ENCODE data around the gene SPATA21.
"Not testable (repeated sequence)": the region's sequence is repeated elsewhere in the genome, so short reads cannot be mapped to it uniquely, and the experiment has no call there.

Gene SPATA21

DNA sequence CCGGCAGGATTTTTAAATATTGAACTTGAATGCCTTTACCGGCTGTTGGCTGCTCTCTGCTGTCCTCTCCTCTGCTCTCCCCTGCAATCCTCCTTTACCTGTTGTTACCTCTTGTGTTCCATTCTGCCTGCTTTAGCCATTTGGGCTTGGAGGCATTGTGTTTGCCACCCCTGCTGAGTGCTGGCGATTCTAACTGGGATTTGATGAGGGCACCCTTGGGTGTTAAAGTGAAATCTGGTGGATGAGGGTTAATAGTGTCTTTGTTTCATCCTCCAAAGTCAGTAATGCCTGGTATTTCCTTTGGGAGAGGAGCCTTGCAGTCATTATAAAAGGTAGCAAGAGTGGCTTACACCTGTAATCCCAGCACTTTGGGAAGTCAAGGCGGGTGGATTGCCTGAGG is 60.3 kb downstream of the SPATA21 start:
- DNase-seq: no peak

DNA sequence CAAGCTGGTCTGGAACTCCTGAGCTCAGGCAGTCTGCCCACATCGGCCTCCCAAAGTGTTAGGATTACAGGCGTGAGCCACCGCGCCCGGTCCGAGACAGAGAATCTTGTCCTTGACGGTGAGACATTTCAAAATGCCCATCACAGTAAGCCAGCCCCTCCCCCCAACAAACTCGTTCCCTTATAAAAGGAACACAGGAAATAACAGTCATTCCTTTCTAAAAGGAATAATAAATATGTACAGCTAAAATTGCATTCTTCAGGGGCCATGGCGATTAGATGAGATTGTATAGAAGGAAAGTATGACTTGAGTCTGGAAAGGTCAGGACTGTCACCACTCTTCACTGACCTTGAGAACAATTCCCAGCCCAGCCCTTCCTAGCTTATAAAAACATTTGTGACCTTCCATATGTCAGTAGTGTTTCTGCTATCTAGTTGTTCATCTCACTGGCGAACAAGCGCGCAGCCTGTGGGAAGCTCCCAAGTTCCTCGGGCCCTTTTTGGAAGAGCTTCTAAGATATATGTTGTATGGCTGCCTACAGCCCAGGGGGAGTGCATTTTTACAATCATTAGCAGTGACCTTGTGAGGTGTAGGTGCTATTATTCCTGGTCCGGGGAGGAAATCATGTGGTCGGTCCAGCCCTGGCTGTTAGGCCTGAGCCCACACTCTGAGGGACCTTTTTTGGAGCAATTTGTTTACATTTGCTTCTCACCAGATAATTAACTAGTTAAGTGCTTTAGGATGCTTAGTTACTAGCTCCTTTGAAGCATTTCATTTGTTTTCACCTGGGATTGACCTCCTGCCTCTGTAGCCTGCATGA is 61.5 kb downstream of the SPATA21 start:
- no peak for DNase-seq

DNA sequence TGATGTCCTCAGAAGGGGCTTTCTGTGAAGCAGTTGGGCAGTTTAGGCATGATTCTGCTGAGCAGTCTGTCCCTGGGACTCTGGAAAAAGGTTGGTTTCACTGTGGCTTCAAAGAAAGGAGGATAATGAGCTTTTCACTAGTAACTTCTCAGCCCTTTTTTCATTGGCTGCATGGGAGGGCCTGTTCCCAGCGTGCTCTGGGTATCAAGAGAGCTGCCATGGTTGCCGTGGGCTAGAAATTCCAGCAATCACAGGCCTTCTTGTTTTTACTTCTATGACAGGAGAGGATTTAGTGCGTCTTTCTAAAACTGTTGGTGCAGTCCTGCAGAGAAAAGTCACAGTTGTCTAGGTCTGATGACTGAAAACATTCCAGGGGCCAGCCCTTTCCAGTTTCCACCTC is 63.0 kb downstream of the SPATA21 start:
- no peak for DNase-seq

DNA sequence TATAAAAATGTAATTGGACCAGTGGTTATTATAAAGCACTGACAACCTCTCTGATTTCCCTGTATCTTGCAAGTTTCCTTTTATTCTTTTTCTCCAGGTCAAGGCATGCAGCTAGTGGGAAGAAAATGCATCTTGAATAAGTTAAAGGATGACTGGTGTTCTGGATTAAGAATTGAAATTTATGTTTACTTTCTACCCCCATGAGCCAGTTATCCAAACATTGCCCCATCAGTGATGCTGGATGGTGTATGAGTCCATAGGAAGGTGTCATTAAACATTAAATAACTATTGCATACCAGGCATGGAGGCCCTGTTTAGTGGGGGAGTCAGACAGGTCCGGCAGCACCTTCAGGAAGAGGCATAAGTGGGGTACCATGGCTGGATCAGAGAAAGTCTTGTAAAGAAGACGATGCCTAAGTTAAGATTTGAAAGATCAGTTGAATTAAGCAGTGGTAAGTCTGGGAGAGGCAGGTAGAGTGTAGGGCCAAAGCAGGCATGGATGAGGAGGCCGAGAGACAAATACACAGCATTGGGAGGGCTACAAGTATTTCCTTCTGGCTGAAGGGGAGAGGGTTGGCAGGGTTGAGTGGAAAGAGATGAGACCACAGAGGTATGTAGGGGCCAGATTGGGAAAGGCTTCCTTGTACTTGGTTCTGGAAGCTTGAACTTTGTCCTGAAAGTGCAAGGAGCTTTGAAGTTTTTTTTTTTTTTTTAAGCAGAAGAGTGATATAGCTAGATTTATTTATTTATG is 64.5 kb downstream of the SPATA21 start:
- no peak for DNase-seq

DNA sequence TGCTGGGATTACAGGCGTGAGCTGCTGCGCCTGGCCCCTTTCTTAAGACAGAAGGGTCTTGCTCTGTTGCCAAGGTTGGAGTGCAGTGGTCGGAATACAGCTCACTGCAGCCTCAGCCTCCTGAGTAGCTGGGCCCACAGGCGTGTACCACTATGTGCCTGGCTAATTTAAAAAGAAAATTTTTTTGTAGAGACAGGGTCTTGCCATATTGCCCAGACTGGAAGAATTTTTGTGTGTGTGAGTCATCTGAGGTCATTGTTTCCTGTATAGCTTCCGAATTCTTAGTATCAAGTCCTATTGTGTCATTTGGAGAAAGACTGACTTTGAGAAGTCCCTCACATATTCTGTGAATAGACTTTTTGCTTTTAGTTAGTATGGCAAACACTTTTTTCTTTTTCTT is 65.5 kb downstream of the SPATA21 start:
- DNase-seq: no peak

DNA sequence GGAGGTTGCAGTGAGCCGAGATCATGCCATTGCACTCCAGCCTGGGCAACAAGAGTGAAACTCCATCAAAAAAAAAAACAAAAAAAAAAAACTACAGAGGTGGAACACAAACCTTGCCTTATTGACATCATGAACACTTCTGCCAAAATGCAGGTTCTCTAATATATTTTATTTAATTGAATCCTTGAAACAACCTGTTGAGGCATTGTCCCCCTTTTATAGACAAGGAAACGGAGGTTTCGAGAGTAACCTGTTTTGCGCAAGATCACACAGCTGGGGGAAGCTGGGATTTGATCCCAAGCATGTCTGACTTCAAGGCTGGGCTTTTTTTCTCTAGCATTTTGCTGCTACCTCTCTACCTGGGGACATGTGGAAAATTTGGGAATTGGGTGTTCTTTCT is 67.4 kb downstream of the SPATA21 start:
- no peak for DNase-seq

DNA sequence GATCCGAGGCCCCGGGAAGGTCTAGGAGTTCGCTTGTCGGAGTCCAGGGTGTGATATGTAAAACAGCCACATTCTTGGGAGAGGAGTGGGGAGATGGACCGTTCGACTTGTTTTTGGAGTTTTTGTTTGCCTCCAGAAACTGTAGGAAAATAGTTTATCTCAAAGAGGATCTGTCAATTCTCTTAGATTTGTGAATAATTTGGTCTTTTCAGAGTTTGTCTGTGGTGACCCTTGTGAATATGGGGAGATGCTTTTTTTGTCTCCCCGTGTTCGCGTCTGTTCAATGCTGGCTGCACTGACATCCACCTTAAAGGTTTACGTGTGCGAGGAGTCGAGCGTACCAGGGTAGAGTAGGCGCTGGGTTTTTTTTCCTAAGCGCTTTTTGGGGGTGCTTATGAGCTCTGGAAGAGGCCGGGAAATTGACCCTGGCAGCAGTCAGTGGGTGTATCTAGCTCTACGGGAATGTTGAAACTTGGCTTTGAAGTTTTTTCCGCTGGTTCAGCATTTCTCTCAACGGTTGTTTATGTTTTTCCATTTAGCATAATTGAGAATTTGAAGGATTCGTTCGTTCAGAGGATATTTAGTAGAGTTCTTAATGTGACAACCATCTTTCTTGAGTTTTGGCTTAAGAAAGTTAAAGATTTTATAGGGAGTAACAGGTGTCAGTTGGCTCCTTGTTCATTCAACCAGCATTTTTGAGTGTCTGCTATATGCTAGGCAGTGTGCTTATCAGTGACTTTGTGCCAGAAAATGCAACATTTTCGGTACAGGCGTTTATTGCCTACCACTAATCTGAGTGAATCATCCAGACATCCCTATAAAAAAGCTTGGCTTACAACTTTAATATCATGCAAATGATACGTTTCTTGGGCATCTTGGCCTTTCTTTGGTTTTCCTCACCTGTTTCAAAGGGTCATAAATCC is 69.0 kb downstream of the SPATA21 start:
- DNase-seq: no peak

DNA sequence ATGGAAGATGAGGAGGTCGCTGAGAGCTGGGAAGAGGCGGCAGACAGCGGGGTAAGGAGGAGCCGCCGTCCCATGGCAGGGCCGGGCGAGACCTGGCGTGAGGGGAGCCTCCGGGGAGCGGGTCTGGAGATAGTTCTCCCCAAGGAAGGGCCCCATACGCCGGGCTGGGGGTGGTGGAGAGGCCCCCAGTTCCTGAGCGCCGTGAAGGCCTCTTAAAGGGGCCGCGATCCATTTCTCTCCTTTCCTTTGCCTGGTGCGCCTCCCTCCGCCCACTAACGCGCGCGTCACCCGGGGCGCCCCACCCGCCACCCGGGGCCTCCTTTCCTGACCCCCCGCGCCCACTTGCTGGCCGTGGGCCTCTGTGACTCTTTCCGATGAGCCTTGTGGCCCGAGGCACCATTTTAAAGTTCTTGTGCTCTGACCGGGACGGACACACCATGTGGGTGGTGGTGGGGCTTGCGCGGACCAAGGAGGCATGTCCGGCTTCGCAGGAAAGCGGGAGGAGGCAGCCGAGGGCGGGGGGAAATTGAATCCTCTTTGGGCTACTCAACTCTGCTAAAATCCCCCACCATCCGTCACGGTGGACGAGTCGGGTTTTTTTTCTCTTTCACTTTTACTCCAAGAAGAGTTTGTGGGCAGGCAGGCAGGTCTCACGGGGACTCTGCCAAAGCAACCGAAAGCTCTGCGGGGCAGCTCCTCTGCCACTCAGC is 69.8 kb downstream of the SPATA21 start:
- DNase-seq: peak; percentile 80 to 84

DNA sequence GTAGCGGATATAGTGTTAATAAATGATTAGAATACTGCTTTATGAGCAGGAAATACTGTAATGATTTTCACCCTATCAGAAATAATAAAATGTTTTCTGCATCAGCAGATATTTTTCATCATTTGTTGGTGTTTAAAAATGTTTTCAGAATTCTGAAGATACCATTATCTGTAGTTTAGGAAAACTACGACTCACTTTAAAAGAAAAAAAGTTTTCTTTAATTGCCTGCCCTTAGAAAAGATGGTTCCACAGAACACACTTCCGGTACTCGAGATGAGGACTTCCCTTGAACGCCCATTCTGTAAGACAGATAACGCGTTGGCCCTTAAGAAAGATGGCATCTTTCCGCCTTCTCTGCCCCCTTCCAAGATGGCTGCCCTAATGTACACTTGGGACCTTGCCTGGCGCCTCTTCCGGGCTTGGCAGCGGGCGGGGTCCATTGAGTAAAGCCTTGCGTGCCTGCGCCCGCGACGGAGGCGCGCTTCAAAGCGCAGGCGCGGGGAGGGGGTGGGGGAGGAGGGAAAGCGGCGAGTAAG is 70.4 kb downstream of the SPATA21 start, which contains the start of gene SZRD1:
Gene SZRD1, plus strand, starts transcription at position 521 of the 536 bp plus-strand sequence. CDS start 16 bp downstream, outside the sequence.
- DNase-seq: peak; percentile 93 to 94

DNA sequence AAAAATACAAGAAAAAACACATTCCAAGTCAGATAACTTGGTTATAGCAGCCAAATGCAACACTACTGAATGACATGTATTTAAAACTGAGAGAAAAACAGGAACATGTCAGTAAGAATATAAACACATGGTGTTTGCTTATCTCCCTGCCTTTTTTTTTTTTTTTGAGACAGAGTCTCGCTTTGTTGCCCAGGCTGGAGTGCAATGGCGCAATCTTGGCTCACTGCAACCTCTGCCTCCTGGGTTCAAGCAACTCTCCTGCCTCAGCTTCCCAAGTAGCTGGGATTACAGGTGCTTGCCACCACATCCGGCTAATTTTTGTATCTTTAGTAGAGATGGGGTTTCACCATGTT is 72.1 kb downstream of the SPATA21 start:
- DNase-seq: not testable (repeated sequence)

DNA sequence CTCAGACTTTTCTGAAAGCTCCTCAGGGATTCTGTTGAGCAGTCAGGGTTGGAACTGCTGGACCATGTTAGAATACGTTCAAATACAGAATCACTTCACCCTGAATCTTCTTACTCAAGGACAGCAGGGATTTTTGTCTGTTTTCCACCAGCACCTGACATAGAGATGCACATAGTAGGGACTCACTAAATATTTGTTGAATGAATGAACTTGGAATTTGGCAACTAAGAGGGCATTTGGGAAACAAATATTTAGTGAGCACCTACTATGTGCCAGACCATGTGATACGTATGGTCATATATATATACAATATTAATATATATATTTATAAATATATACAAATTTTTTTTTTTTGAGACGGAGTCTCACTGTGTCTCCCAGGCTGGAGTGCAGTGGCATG is 80.4 kb downstream of the SPATA21 start:
- DNase-seq: no peak

DNA sequence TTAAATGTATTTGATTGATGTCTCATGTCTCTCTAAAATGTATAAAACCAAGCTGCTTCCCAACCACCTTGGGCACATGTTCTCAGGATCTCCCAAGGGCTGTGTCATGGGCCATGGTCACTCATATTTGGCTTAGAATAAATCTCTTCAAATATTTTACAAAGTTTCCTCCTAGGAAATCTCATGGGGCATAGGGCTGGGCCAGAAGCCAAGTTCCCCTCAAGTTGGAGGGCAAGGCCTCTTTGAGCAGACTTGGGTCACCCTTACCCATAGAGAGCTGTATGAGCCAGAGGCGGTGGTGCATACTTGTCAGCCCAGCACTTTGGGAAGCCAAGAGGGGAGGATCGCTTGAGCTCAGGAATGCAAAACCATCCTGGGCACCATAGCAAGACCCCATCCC is 82.6 kb downstream of the SPATA21 start:
- no peak for DNase-seq

DNA sequence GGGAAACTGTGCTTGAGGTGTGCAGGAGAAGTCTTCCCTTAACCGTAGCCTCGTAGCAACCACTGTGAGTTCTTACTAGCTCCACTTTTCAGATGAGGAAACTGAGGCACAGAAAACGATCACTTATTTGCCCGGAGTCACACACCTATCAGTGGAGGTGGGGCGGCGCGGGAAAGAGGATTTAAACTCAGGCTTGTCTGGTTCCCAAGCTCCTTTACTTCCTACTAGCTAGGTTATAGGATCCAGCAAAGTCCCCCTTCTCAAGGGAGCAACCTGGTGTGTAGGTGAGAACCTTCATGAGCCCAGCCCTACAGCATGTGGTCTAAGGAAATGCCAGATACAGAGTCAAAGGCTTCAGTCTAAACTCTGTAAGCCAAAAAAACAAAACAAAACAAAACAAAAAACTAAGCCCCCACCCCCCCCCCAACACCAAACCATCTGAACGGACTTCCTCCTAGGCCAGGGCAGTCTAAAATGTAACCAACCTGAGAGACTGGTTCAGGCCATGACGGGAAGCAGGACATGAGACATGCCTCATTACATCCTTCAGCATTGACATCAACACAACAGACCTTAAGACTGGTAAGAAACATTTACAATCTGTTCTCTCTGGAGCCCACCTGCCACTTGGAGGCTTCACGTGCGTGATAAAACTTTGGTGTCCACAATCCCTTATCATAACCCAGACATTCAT is 84.2 kb downstream of the SPATA21 start:
- no peak for DNase-seq

DNA sequence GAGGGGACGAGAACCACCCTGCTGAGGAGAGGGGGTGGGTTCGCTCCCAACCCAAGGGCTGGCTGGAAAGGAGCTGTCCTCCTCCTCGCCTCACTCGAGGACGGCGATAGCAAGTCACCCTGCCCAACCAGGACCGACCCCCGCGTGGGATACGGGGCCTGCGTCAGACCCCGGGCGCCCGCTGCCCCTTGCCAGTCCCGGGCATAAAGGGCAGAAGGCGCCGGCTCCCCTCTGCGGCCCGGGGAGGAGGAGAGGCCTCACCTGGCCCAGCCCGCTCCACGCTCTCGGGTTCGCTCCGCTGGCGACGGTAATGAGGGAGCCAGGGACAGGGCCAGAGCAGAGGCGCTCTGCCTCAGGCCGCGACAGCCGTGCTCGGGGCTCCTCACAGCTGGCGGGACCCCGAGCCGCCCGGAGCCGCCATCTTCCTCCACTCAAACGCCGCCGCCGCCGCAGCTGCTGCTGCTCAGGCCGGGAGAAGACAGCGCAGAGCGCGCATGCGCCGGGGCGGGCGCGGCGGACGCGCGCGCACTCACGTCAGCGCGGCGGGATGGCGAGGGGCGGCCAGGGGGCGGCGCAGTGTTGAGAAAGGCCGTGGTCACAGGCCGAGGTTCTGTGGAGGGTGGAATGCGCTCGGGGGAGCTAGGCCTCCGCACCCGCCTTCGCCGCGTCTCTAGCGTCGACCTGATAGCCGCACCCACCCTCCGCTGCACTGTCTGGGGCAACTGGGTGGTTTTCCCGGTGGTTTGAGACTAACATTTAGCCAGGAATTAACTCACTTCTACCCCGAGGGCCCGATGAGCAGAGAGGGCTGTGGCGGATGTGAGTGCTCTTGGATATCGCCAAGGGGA is 85.0 kb downstream of the SPATA21 start, which contains the start of gene FBXO42:
Gene FBXO42, minus strand, starts transcription at position 487 of the 848 bp plus-strand sequence. CDS start 37,062 bp downstream, outside the sequence.
- peak; percentile 84 to 86 for DNase-seq

DNA sequence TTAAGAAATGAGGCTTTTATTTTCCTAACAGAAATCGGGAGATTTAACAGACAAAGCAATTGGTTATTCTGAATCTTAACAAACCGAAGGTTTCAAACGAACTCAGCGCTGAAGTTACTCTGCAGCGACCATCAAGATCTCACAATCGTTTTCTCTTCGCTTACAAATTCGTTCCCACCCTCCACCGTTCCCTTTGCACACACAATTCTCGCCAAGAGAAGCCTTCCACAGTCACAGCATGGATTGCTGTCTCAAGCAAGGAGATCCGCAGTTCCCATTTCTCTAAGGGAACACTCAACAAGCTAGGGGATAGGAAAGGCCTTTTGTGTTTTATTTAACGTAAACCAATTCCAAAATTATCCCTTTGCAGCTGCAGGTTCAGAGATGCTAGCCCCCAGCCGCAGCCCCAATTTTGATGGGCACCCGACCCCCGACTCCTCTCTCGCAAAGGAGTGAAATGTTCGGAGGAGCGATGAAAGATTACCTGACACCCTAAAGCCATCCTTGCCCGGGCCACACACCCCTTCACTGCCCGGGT is 85.7 kb downstream of the SPATA21 start:
- no peak for DNase-seq

DNA sequence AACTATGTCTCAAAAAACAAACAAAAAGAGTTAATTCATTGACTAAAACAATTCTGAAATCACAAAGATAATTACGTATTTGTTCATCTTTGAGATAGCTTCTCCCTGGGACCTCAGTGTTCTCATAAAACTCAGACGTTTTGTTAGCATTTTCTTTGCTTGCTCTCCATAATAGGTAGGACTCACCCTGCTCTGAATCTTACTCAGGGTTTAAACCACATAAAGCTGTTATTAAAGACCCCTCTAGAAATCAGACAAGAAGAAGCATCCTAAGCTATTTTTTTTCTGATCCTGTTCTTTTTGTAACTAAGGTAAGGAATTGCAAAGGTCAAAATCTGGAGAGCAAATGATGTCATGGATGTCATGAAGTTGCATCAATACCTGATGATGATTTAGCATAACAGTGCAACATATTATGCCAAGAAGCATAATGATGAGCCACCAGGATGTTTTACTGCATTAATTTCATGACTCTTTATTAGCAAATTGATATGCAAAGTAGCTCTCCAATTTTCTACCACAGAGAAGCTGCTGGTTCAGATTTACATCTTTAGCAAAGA is 87.3 kb downstream of the SPATA21 start:
- no peak for DNase-seq

All from activated CD4-positive, alpha-beta T cell treated with anti-CD3 and anti-CD28 coated beads, Interleukin-2, amount 50 U/mL, for 4 hours (primary cell).